Activated CD8-positive, alpha-beta memory T cell treated with anti-CD3 and anti-CD28 coated beads, Interleukin-2, amount 50 U/mL, for 24 hours (primary cell): Measurements from ENCODE around the gene NEIL1.
"Not testable (repeated sequence)": the region's sequence is repeated elsewhere in the genome, so short reads cannot be mapped to it uniquely, and the experiment has no call there.

Source experiments
- DNase-seq: peaks from one replicate; pipeline ENCODE4 v3.0.0-alpha.2; 2020; ENCODE audit errors: extremely low read depth

NEIL1 gene

GRCh38 chr15:75346796-75347221 is at the start of gene NEIL1:
Gene NEIL1, plus strand, starts transcription at chr15:75347039. Its CDS starts 1,867 bp downstream, at chr15:75348906.
- DNase-seq: no peak

- not testable (repeated sequence) for DNase-seq
Measured at GRCh38 chr15:75298541-75299310, 48.1 kb upstream of the NEIL1 start.

GRCh38 chr15:75299311-75299688 is 47.5 kb upstream of the NEIL1 start:
- peak; percentile 34 for DNase-seq

GRCh38 chr15:75300026-75300425 is 46.8 kb upstream of the NEIL1 start:
- not testable (repeated sequence) for DNase-seq

GRCh38 chr15:75302318-75302717 is 44.5 kb upstream of the NEIL1 start:
- DNase-seq: no peak

- DNase-seq: not testable (repeated sequence)
Measured at GRCh38 chr15:75302753-75303152, 44.1 kb upstream of the NEIL1 start.

- no peak for DNase-seq
Measured at GRCh38 chr15:75306188-75306587, 40.7 kb upstream of the NEIL1 start.

- no peak for DNase-seq
Measured at GRCh38 chr15:75307778-75308390, 39.0 kb upstream of the NEIL1 start.

GRCh38 chr15:75309711-75310110 is 37.1 kb upstream of the NEIL1 start:
- no peak for DNase-seq

- not testable (repeated sequence) for DNase-seq
Measured at GRCh38 chr15:75312548-75312947, 34.3 kb upstream of the NEIL1 start.

- no peak for DNase-seq
Measured at GRCh38 chr15:75313116-75313845, 33.6 kb upstream of the NEIL1 start.

GRCh38 chr15:75314552-75315290 is 32.1 kb upstream of the NEIL1 start:
- DNase-seq: no peak

- not testable (repeated sequence) for DNase-seq
Measured at GRCh38 chr15:75319231-75319897, 27.5 kb upstream of the NEIL1 start.

- DNase-seq: no peak
Measured at GRCh38 chr15:75321711-75322110, 25.1 kb upstream of the NEIL1 start.

GRCh38 chr15:75325922-75326321 is 20.9 kb upstream of the NEIL1 start:
- DNase-seq: no peak

- DNase-seq: no peak
Measured at GRCh38 chr15:75327005-75327404, 19.8 kb upstream of the NEIL1 start.

GRCh38 chr15:75327491-75327890 is 19.3 kb upstream of the NEIL1 start:
- DNase-seq: no peak

- no peak for DNase-seq
Measured at GRCh38 chr15:75328493-75329314, 18.1 kb upstream of the NEIL1 start.

- no peak for DNase-seq
Measured at GRCh38 chr15:75329571-75329970, 17.3 kb upstream of the NEIL1 start.

- not testable (repeated sequence) for DNase-seq
Measured at GRCh38 chr15:75332093-75332492, 14.7 kb upstream of the NEIL1 start.
